Cardiac muscle cell (in vitro differentiated cells and primary cell): ENCODE data around the gene UNC13C. TPM values are rescaled to one million over a fixed set of nuclear protein-coding genes. Genes with fewer than 3 reads are reported as not detected.

Experiments
- DNase-seq, 2 donors: peaks; one replicate each; pipeline versions ENCODE4 v3.0.0 to v3.0.0-alpha.2; 2010 to 2017; ENCODE audit warnings: low read depth in 1 of 2, low spot score in 1 of 2
- H3K27ac ChIP-seq: fragments of 200-600 bp; sonication (generic); 2 replicates; pipeline ENCODE4 v1.5.1; 2016
- H3K27me3 ChIP-seq: fragments of 200-600 bp; sonication (generic); 2 replicates; pipeline ENCODE4 v1.6.0; 2016; ENCODE audit warnings: control low read depth
- H3K36me3 ChIP-seq: fragments of 200-600 bp; sonication (generic); 2 replicates; pipeline ENCODE4 v1.5.1; 2016; ENCODE audit warnings: control low read depth
- H3K4me1 ChIP-seq: fragments of 200-600 bp; sonication (generic); 2 replicates; pipeline ENCODE4 v1.8.1; 2017; ENCODE audit warnings: low read depth, mild to moderate bottlenecking, mixed run types
- H3K4me3 ChIP-seq: fragments of 200-600 bp; sonication (generic); 2 replicates; pipeline ENCODE4 v1.5.1; 2016; ENCODE audit warnings: mild to moderate bottlenecking
- H3K9me3 ChIP-seq: fragments of 200-600 bp; sonication (generic); 2 replicates; pipeline ENCODE4 v1.5.1; 2017; ENCODE audit warnings: low read depth, mild to moderate bottlenecking, control low read depth
- CTCF ChIP-seq: IDR thresholded peaks from 2 replicates; pipeline ENCODE4 v1.5.1; 2012; ENCODE audit warnings: low read depth, mild to moderate bottlenecking, low read length
- polyA plus RNA-seq: library from polyadenylated mRNA; unstranded; fragments of >200 nt; fragmentation: Nextera tagmentation; extraction: Ambion mirVana; gene quantifications from 2 replicates; pipeline ENCODE4 v1.2.1, GENCODE V29; 2016
- total RNA-seq: library from RNA; depleted of rRNA; stranded (reverse); fragments of >200 nt; gene quantifications from 2 replicates; pipeline ENCODE4 v1.2.3, GENCODE V29; 2016

Gene UNC13C
- total and polyA plus RNA-seq, 2 experiments from 2014 or later: under 0.01 TPM; not detected in 1

- no peak overlapping the region for H3K27ac ChIP-seq
- TF ChIP-seq CTCF: no peak
- peaks cover 8% of the 10 kb centered on the region for H3K4me1 ChIP-seq
- H3K9me3 ChIP-seq: no peaks in the 10 kb centered on the region
- H3K36me3 ChIP-seq: no peaks in the 10 kb centered on the region
- no peak overlapping the region for H3K4me3 ChIP-seq
- H3K27me3 ChIP-seq: no peaks in the 10 kb centered on the region
- DNase-seq: no peak
Observed at GRCh38 chr15:54504695-54505094, 526.5 kb downstream of the UNC13C start.

GRCh38 chr15:54506977-54507524 is 528.8 kb downstream of the UNC13C start:
- no peak overlapping the region for H3K27ac ChIP-seq
- H3K4me3 ChIP-seq: no peak overlapping the region
- H3K36me3 ChIP-seq: no peaks in the 10 kb centered on the region
- no peaks in the 10 kb centered on the region for H3K9me3 ChIP-seq
- no peak for DNase-seq
- no peaks in the 10 kb centered on the region for H3K27me3 ChIP-seq
- TF ChIP-seq CTCF: no peak
- peaks cover 8% of the 10 kb centered on the region for H3K4me1 ChIP-seq

DNA sequence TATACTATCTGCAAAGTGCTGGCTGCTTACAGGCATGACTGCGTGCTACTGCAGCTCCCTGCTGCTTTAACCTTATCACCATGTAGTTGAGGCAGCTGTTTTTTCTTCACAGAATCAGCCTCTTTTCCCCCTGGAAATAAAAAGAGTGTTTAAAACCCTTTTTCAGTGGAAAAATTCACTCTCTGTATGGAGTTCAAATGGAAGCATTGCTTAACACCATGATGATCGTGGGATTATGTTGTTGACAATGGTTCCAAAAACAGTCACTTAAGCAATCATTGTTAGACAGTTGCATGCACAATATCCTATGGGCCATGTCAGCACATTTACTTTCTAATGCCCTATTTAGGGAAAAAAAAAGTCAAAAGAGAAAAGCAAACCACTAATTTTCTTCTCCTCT is 536.4 kb downstream of the UNC13C start:
- peaks cover 5% of the 10 kb centered on the region for H3K4me1 ChIP-seq
- H3K4me3 ChIP-seq: no peak overlapping the region
- no peaks in the 10 kb centered on the region for H3K9me3 ChIP-seq
- no peak overlapping the region for H3K27ac ChIP-seq
- H3K36me3 ChIP-seq: no peaks in the 10 kb centered on the region
- H3K27me3 ChIP-seq: no peaks in the 10 kb centered on the region
- no peak for TF ChIP-seq CTCF
- DNase-seq: no peak

DNA sequence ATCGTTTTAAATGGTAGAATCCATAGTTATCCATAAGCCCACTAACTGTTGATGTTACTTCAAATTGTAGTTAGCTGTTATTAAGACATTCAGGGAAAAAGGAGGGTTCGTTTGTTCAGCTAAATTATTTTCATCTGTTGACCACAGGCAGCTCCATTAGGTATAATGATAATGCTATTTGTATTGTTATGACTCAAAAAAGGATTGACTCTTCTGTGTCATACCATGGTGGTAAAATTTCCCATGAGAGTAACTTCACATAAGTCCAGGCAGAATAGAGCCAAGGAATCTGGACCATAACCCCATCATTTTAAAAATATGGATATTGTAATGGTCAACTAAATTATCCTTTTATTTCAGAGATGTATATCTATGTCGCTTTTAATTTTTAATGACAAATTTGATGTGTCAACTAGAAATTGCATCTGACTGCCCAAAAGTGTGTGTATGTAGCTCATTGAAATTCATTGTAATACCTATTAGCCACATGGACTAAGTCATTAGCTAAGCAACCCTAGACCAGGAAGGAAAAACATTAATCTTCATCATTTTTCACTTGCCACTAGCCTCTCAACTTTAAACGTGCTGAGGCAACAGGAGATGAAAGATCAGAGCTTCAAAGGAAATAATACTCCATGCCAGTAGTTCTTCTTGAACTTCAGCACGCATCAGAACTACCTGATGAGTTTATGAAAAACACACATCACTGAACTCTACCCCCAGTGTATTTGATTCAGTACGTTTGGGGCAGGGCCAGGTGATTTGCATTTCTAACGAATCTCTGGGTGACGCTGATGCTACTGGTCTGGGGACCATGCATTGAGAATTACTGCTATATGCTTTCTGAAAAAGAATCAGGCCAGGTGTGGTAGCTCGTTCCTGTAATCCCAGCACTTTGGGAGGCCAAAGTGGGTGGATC is 537.7 kb downstream of the UNC13C start:
- TF ChIP-seq CTCF: no peak
- no peaks in the 10 kb centered on the region for H3K36me3 ChIP-seq
- no peak for DNase-seq
- no peak overlapping the region for H3K27ac ChIP-seq
- no peaks in the 10 kb centered on the region for H3K9me3 ChIP-seq
- no peak overlapping the region for H3K4me3 ChIP-seq
- peaks cover 5% of the 10 kb centered on the region for H3K4me1 ChIP-seq
- no peaks in the 10 kb centered on the region for H3K27me3 ChIP-seq

DNA sequence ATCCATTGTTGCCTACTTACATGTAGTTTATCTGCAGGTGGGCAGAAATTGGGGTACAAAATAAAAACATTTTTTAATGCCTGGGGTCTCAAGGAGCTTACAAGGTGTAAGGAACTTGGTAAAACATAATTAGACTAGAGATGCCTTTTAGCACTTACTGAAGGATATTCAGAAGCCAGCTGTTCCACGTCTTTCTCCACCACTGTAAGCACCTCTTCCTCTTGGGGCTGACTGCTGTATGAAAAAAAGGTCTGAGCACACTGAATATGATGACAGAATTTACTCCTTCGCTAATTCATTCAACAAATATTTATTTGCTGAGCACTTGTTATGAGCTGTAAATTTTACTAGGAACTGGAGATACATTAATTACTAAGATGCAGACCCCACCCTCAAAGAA is 539.1 kb downstream of the UNC13C start:
- Histone ChIP-seq H3K4me3 (no peak overlapping the region), H3K27me3 (no peaks in the 10 kb centered on the region), H3K27ac (no peak overlapping the region), H3K9me3 (no peaks in the 10 kb centered on the region), H3K4me1 (peaks cover 5% of the 10 kb centered on the region), H3K36me3 (no peaks in the 10 kb centered on the region)
- TF ChIP-seq CTCF: no peak
- DNase-seq: peak in 1 of 2 donors; percentile 12
